Subcutaneous abdominal adipose tissue (tissue), 5 donors: Measurements from ENCODE around the gene PCSK5.
"Not testable (repeated sequence)": the region's sequence is repeated elsewhere in the genome, so short reads cannot be mapped to it uniquely, and the experiment has no call there.

Source experiments
- H3K27ac ChIP-seq: one replicate; pipeline ENCODE4 v1.7.0; 2013; ENCODE audit warnings: low read depth, mild to moderate bottlenecking, inconsistent platforms, low read length, moderate library complexity
- H3K27me3 ChIP-seq, 5 donors: one replicate each; pipeline ENCODE4 v1.7.0; 2013; ENCODE audit warnings: low read length in 5 of 5, inconsistent platforms in 1 of 5; ENCODE audit not compliant: control insufficient read depth in 5 of 5, insufficient read depth in 4 of 5
- H3K36me3 ChIP-seq, 5 donors: one replicate each; pipeline ENCODE4 v1.7.0; 2013; ENCODE audit warnings: low read length in 5 of 5; ENCODE audit not compliant: control insufficient read depth in 5 of 5, insufficient read depth in 5 of 5
- H3K4me1 ChIP-seq, 5 donors: one replicate each; pipeline ENCODE4 v1.7.0; 2013; ENCODE audit warnings: low read length in 5 of 5, mild to moderate bottlenecking in 3 of 5, moderate library complexity in 1 of 5; ENCODE audit not compliant: control insufficient read depth in 5 of 5, insufficient read depth in 5 of 5
- H3K4me3 ChIP-seq, 5 donors: one replicate each; pipeline ENCODE4 v1.7.0; 2013; ENCODE audit warnings: low read length in 5 of 5, low read depth in 1 of 5
- H3K9ac ChIP-seq, 5 donors: one replicate each; pipeline ENCODE4 v1.7.0; 2013; ENCODE audit warnings: low read length in 5 of 5, mild to moderate bottlenecking in 4 of 5, moderate library complexity in 3 of 5
- H3K9me3 ChIP-seq, 5 donors: one replicate each; pipeline ENCODE4 v1.7.0; 2013; ENCODE audit warnings: low read length in 5 of 5; ENCODE audit not compliant: control insufficient read depth in 5 of 5
- donor health status: healthy.
- donor health status: healthy.
- donor health status: healthy.
- donor health status: healthy.
- donor health status: healthy.

PCSK5 gene

GRCh38 chr9:75866273-75866871, 24.1 kb upstream of the PCSK5 start:
- no peaks in the 10 kb centered on the region for H3K9me3 ChIP-seq
- H3K27ac ChIP-seq: no peak overlapping the region
- peaks cover 0 to 16% (median 6%) of the 10 kb centered on the region in 5 donors for H3K4me1 ChIP-seq
- H3K9ac ChIP-seq: no peak overlapping the region
- no peaks in the 10 kb centered on the region for H3K36me3 ChIP-seq
- H3K27me3 ChIP-seq: no peaks in the 10 kb centered on the region
- H3K4me3 ChIP-seq: no peak overlapping the region

GRCh38 chr9:75868526-75868925, 21.9 kb upstream of the PCSK5 start:
- not testable (repeated sequence) for H3K9ac ChIP-seq, H3K36me3 ChIP-seq, H3K27ac ChIP-seq, H3K4me3 ChIP-seq, H3K9me3 ChIP-seq, H3K27me3 ChIP-seq
- peaks cover 0 to 16% (median 6%) of the 10 kb centered on the region in 5 donors for H3K4me1 ChIP-seq

- H3K36me3 ChIP-seq: no peaks in the 10 kb centered on the region
- H3K27ac ChIP-seq: no peak overlapping the region
- H3K4me1 ChIP-seq: peaks cover 0 to 16% (median 6%) of the 10 kb centered on the region in 5 donors
- H3K9me3 ChIP-seq: no peaks in the 10 kb centered on the region
- H3K4me3 ChIP-seq: no peak overlapping the region
- no peaks in the 10 kb centered on the region for H3K27me3 ChIP-seq
- no peak overlapping the region for H3K9ac ChIP-seq
Measured at GRCh38 chr9:75869236-75869635, 21.2 kb upstream of the PCSK5 start.

GRCh38 chr9:75870450-75870849, 20.0 kb upstream of the PCSK5 start:
- H3K9ac ChIP-seq: no peak overlapping the region
- H3K27ac ChIP-seq: no peak overlapping the region
- H3K9me3 ChIP-seq: no peaks in the 10 kb centered on the region
- no peak overlapping the region for H3K4me3 ChIP-seq
- no peaks in the 10 kb centered on the region for H3K36me3 ChIP-seq
- H3K27me3 ChIP-seq: no peaks in the 10 kb centered on the region
- peaks cover 0 to 16% (median 6%) of the 10 kb centered on the region in 5 donors for H3K4me1 ChIP-seq

GRCh38 chr9:75871624-75872023, 18.8 kb upstream of the PCSK5 start:
- Histone ChIP-seq H3K36me3 (no peaks in the 10 kb centered on the region), H3K4me1 (peaks cover 0 to 16% (median 6%) of the 10 kb centered on the region in 5 donors), H3K9me3 (no peaks in the 10 kb centered on the region), H3K27ac (no peak overlapping the region), H3K27me3 (no peaks in the 10 kb centered on the region), H3K4me3 (no peak overlapping the region), H3K9ac (no peak overlapping the region)

GRCh38 chr9:75873712-75874111, 16.8 kb upstream of the PCSK5 start:
- Histone ChIP-seq H3K36me3 (no peaks in the 10 kb centered on the region), H3K27me3 (no peaks in the 10 kb centered on the region), H3K4me1 (peaks cover 0 to 9% (median 6%) of the 10 kb centered on the region in 5 donors), H3K4me3 (no peak overlapping the region), H3K9me3 (no peaks in the 10 kb centered on the region), H3K27ac (no peak overlapping the region), H3K9ac (no peak overlapping the region)

- no peaks in the 10 kb centered on the region for H3K4me1 ChIP-seq
- no peak overlapping the region for H3K4me3 ChIP-seq
- no peaks in the 10 kb centered on the region for H3K9me3 ChIP-seq
- H3K9ac ChIP-seq: no peak overlapping the region
- no peaks in the 10 kb centered on the region for H3K27me3 ChIP-seq
- H3K27ac ChIP-seq: no peak overlapping the region
- no peaks in the 10 kb centered on the region for H3K36me3 ChIP-seq
Measured at GRCh38 chr9:75876999-75877640, 13.4 kb upstream of the PCSK5 start.

- Histone ChIP-seq H3K27ac (no peak overlapping the region), H3K9ac (no peak overlapping the region), H3K4me3 (no peak overlapping the region), H3K4me1 (no peaks in the 10 kb centered on the region), H3K9me3 (no peaks in the 10 kb centered on the region), H3K36me3 (no peaks in the 10 kb centered on the region), H3K27me3 (no peaks in the 10 kb centered on the region)
Measured at GRCh38 chr9:75878488-75878860, 12.0 kb upstream of the PCSK5 start.

- Histone ChIP-seq H3K36me3 (no peaks in the 10 kb centered on the region), H3K27me3 (no peaks in the 10 kb centered on the region), H3K9ac (no peak overlapping the region), H3K4me3 (no peak overlapping the region), H3K9me3 (no peaks in the 10 kb centered on the region), H3K4me1 (peaks cover 0 to 4% (median 0%) of the 10 kb centered on the region in 5 donors), H3K27ac (no peak overlapping the region)
Measured at GRCh38 chr9:75880618-75881017, 9.9 kb upstream of the PCSK5 start.

GRCh38 chr9:75881761-75882160, 8.7 kb upstream of the PCSK5 start:
- H3K27me3 ChIP-seq: no peaks in the 10 kb centered on the region
- H3K4me3 ChIP-seq: no peak overlapping the region
- H3K27ac ChIP-seq: no peak overlapping the region
- no peak overlapping the region for H3K9ac ChIP-seq
- peaks cover 0 to 4% (median 0%) of the 10 kb centered on the region in 5 donors for H3K4me1 ChIP-seq
- H3K9me3 ChIP-seq: no peaks in the 10 kb centered on the region
- H3K36me3 ChIP-seq: no peaks in the 10 kb centered on the region
